NCI-H526 (cell line): ENCODE measurements around the gene DPEP2NB.
A peak's percentile ranks its signal among the peaks of the same experiment; 100 is the strongest.
"Not testable (repeated sequence)": the region's sequence is repeated elsewhere in the genome, so short reads cannot be mapped to it uniquely, and the experiment has no call there.

Experiments used
- DNase-seq, 2 experiments: peaks; one replicate each; lab custom pipeline; 2025; lab: John Stamatoyannopoulos, UW

Gene DPEP2NB

GRCh38 chr16:68013440-68013839 lies 2.3 kb downstream of the DPEP2NB start:
- DNase-seq: no peak

GRCh38 chr16:68009872-68010271 lies 5.8 kb downstream of the DPEP2NB start:
- DNase-seq: not testable (repeated sequence)

DNA sequence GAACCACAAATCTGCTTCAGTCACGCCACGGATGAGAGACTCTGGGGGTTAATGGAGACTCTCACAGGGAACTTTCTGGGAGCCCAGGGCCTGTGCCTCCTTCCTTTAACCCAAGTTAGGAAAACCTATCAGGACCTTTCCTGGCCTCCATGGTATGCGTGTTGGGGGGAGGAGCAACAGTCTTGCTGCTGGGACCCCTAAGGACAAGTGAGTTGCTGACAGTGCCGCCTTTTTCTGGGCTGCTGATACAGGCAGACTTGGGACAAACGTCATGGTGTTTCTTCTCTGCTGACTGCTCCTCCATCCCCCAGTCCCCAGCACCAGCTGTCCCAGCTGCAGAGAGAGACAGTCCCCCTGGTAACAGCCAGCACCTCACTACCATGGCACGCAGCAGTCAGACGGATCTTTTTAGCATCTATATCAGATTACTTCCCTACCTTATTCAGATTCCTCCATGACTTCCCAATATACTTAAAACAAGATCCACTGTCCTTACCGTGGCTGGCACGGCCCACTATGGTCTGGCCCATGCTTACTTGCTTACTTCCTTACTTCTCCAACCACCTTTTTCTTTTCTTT lies 6.5 kb downstream of the DPEP2NB start:
- DNase-seq: no peak

GRCh38 chr16:68005786-68006286 lies 9.9 kb downstream of the DPEP2NB start:
- no peak for DNase-seq

DNA sequence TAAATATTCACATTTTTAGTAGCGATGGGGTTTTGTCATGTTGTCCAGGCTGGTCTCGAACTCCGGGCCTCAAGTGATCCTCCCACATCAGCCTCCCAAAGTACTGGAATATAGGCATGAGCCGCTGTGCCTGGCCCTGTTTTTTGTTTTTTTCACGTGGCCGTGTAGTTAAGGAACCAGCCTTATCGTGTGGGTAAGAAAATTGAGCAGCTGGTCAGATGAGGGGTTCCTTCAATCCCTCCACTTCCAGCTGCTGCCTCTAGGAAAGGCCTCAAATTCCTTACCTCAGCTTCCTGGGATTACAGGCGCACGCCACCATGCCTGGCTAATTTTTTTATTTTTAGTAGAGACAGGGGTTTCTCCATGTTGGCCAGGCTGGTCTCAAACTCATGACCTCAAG lies 10.5 kb downstream of the DPEP2NB start:
- DNase-seq: no peak

GRCh38 chr16:68003031-68003430 lies 12.7 kb downstream of the DPEP2NB start:
- no peak for DNase-seq

GRCh38 chr16:68000450-68000849 lies 15.3 kb downstream of the DPEP2NB start:
- DNase-seq: no peak

GRCh38 chr16:67999985-68000384 lies 15.7 kb downstream of the DPEP2NB start:
- DNase-seq: no peak

GRCh38 chr16:67998779-67999688 lies 16.7 kb downstream of the DPEP2NB start, which contains the start of gene DPEP2:
TSS of gene DPEP2 (minus strand) at chr16:67999484. CDS start at chr16:67993212, 6,272 bp downstream.
- DNase-seq: not testable (repeated sequence)

DNA sequence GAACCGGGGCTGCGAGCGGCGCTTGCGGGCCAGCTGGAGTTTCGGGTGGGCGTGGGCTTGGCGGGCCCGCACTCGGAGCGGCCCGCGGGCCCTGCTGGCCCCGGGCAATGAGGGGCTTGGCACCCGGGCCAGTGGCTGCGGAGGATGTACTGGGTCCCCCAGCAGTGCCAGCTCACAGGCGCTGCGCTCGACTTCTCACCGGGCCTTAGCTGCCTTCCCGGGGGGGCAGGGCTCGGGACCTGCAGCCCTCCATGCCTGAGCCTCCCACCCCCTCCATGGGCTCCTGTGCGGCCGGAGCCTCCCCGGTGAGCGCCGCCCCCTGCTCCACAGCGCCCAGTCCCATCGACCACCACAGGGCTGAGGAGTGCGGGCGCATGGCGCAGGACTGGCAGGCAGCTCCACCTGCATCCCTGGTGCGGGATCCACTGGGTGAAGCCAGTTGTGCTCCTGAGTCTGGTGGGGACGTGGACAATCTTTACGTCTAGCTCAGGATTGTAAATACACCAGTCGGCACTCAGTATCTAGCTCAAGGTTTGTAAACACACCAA lies 17.4 kb downstream of the DPEP2NB start:
- not testable (repeated sequence) for DNase-seq

- DNase-seq: no peak
These were observed 19.0 kb downstream of the DPEP2NB start for GRCh38 chr16:67996666-67997065.

DNA sequence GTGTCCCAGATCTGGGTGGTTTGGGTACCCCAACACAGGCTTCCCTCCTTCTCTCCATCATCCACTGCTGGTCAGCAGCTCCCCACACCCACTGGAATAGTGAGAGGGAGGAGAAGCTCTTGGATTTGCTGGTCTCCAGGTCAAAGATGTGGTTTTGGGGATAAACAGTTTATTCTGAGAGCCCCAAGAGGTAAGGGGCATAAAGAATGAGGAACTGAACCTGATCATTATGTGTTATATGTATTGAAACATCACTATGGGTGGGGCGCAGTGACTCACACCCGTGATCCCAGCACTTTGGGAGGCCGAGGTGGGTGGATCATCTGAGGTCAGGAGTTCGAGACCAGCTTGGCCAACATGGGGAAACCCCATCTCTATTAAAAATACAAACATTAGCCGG lies 20.3 kb downstream of the DPEP2NB start:
- DNase-seq: no peak

- not testable (repeated sequence) for DNase-seq
These were observed 21.7 kb downstream of the DPEP2NB start for GRCh38 chr16:67994040-67994408.

- peak; percentile 27 to 73 for DNase-seq
These were observed 22.3 kb downstream of the DPEP2NB start for GRCh38 chr16:67993207-67994039.

DNA sequence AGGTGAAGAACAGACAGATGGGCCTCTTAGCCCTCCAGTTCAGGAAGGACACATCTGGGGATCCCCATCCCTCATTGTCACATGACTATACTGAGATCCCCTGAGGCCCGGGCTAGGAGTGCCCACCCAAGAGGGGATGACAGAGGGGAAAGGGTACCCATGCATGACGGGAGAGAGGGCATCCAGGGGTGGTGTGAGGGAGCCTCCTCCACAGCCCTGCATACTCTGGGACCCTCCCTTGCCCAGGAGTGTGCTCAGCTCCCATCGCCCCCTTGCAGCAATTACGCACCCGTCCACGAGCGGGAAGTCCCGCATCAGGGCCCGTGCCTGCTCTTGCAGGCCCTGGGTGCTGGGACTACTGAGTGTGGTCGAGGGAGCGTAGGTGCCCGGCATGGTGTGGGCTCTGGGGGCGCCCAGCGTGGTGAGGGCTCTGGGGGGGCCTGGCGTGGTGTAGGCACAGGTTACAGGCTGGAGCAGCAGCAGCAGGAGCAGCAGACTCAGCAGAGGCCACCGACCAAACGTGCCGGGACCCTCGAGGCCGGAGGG lies 23.0 kb downstream of the DPEP2NB start:
- no peak for DNase-seq

- no peak for DNase-seq
These were observed 25.7 kb downstream of the DPEP2NB start for GRCh38 chr16:67990018-67990386.

DNA sequence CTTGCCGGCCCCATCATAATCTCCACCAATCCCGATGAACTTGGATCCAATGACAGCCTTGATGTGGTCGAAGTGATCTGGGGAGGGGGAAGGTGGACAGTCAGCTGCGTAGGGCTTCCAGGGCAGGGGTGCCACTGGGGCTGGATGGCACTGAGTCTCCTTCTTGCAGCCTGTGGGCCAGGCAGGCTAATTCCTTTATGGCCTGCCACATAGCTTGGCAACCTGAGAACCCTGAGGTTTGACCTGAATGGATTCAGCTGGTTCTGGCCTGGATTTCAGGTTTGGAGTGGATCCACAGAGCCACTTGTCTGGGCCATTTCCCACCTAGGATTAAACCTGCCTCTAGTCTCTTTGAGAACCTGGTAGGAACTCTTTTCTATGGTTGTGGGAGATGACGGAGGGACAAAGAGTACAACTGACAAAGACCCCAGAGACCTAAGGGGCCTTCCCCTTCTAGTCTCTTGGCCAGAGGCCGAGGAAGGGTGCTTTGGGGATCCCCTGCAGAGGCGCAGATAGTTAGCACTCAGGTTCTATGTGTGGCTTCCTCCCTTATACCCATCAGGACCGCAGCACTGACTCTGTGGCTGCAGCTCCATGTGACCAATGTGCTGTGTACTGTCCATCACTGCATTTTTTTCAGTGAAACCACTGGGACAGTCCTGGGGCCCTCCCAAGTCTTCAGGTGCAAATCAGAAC lies 26.2 kb downstream of the DPEP2NB start:
- DNase-seq: no peak

DNA sequence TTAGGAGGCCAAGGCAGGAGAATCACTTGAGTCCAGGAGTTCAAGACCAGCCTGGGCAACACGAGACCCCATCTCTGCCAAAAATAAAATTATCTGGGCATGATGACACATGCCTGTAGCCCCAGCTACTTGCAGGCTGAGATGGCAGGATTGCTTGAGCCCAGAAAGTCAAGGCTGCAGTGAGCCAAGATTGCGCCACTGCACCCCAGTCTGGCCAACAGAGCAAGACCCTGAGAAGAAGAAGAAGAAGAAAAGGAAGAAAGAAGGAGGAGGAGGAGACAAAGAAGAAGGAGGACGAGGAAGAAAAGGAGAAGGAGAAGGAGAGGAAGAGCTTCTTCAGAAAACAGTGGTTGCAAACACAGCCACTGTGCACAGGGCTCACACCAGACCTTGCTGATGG lies 27.0 kb downstream of the DPEP2NB start:
- no peak for DNase-seq

GRCh38 chr16:67987460-67988160 lies 28.1 kb downstream of the DPEP2NB start:
- DNase-seq: no peak

GRCh38 chr16:67986949-67987348 lies 28.8 kb downstream of the DPEP2NB start:
- no peak for DNase-seq
